T47D (cell line): ENCODE data around the gene YOD1.

Source experiments
- DNase-seq, 2 experiments: peaks; one replicate each; pipeline versions ENCODE4 v3.0.0 to v3.0.0-alpha.2; 2011 to 2012; ENCODE audit warnings: low read depth in 1 of 2, low spot score in 1 of 2
- JUND ChIP-seq: IDR thresholded peaks from 2 replicates; pipeline ENCODE4 v1.6.1; 2012; ENCODE audit warnings: low read depth
- in situ Hi-C: cut with HindIII; loops from 2 replicates; pipeline ENCODE4 v1.10.0; 2016; ENCODE audit warnings: low sequenced_read_pairs, low pct_unique_long_range_greater_than_20kb

The YOD1 gene

DNA sequence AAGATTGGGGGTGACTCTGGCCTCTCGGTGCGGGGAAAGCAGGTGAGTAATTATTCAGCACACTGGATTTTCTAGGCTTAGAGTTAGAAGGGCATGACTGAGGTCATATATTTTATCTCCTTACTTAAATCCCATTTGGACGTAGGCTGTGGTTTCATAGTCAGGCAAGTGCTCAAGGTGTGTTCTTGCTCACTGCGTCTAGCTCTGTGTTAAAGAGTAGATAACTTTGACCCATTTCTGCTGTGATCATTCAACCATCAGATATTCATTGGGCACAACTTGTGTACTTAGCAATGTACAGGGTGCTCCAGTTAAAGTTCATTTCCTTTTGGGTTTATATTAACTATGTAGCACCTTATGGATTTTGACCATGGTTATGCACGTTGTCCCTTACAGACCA lies 16.7 kb upstream of the YOD1 start:
- no peak for TF ChIP-seq JUND

GRCh38 chr1:207067185-207067584 lies 16.2 kb upstream of the YOD1 start:
- TF ChIP-seq JUND: no peak
- in situ Hi-C loops: no loop called here
- DNase-seq: no peak

More for the DNA sequence above, 16.7 kb upstream of the YOD1 start:
- in situ Hi-C loops: no loop called here
- DNase-seq: no peak

GRCh38 chr1:207064561-207064960 lies 13.6 kb upstream of the YOD1 start:
- TF ChIP-seq JUND: no peak
- DNase-seq: no peak
- in situ Hi-C loops: no loop called here

GRCh38 chr1:207063014-207063413 lies 12.0 kb upstream of the YOD1 start:
- DNase-seq: no peak
- in situ Hi-C loops: no loop called here
- no peak for TF ChIP-seq JUND

- TF ChIP-seq JUND: no peak
- DNase-seq: no peak
- in situ Hi-C loops: no loop called here
Observed at GRCh38 chr1:207062058-207062457, 11.1 kb upstream of the YOD1 start.

DNA sequence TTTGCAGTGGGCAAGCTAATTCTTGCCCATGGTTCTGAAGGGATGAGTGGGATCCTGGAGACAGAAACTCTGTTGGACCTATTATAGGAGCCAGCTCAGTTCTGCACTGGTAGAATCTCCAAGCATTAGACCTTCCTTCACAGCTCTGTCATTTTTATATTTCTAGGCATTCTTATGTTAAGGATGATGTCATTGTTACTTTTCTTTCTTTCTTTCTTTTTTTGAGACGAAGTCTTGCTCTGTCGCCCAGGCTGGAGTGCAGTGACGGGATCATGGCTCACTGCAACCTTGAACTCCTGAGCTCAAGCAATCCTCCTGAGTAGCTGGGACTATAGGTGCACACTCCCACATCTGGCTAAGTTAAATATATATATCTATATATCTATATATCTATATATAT lies 9.6 kb upstream of the YOD1 start:
- DNase-seq: no peak
- TF ChIP-seq JUND: no peak
- in situ Hi-C loops: no loop called here

DNA sequence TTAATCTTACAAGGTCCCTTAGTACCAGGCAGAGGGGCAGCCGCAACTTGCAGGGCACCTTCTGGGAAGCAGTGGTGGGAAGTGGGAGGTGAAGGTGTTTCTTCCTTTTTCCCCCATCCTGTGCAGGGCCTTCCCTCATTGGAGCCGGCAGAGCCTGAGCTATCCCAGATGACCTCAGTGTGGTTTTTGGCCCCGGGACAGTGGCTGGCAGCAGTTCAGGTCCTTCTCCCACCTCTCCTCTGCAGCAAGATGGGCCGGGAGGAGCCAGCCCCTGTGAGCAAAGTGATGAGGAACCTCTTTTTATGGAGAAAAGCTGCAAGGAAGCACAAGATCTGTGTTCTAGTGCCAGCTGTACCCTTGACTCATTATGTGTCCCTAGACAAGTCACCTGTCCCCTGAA lies 8.9 kb upstream of the YOD1 start:
- DNase-seq: no peak
- no peak for TF ChIP-seq JUND
- in situ Hi-C loops: no loop called here

DNA sequence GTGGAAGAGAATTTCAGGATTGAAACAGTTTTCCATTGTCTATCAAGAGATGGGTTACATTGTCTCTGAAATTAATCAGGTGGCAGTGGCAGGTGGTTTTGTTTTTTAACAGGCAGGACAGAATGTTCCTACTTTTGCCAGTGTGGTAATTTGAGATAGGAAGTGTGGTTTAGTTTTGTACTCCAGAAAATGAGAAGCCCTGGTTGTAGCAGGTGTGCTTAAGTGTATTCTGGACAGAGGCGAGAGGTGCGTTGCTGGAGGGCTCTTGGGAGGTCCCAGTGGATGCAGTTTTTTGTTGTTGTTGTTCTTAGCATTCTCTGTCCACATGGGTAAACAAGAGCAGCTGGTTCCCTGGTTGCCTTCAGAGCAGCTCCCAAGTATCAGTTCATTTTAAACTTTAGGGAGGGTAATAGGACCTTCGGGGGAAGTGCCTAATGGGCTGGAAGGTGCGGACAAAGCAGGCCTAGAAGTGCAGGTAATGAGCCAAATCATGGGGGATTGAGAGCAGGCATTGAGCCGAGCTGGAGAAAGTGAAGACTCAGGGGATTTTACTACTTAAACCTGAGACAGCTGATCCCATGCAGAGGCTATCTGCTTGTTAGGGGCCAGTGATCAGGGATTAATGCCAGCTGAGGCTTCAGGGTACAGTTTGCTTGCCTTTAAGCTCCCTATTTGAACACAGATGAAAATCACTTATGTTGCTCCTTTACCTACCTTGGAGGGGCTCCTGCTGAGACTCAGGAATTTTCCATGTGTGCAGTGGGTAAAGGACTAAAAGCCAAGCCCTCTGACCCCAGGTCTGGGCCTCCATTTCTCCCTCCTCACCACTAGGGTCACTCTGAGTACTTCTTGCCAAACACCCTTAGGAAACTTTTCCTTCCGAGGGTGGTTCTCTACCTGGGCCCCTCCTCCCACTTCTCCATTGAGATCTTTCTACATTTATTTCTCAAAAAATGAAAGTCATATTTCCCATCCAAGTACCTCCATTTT lies 8.2 kb upstream of the YOD1 start:
- in situ Hi-C loops: no loop called here
- TF ChIP-seq JUND: no peak
- no peak for DNase-seq

DNA sequence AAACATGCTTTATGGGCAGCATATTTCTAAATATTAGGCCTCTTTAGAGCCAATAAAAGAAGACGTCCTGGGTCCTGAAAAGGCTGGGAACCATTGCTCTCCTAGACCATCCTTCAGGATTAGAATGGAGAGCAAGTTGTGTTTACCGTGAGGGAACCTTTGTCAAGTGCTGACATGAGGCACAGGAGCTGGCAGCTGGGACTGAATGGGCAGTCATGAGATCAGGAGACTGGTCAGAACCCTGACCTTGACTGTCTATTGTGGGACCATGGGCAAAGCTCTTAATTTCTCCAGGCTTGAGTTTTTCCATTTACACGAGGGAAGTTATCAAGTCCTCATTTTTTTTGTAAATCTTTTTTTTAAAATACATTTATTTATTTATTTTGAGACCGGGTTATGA lies 7.2 kb upstream of the YOD1 start:
- in situ Hi-C loops: no loop called here
- no peak for DNase-seq
- TF ChIP-seq JUND: no peak

DNA sequence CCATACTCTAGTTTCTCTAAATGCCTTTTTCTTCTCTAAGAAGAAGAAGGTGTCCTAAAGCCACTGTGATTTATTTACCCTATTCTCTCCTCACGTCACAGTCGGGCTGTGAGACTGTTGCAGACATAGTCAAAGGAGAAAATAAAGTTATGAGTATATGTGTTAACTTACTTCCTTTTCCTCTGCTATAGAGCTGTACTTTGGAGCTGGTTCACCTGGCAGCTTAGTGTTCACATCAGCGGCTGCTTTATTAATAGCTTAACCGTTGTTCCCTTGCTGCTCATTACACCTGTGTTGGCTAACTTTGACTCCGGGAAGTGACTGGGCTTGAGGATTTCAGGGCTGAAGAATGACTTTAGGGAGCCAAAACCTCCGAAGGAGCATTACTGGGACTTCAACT lies 5.7 kb upstream of the YOD1 start:
- in situ Hi-C loops: no loop called here
- DNase-seq: no peak
- no peak for TF ChIP-seq JUND

DNA sequence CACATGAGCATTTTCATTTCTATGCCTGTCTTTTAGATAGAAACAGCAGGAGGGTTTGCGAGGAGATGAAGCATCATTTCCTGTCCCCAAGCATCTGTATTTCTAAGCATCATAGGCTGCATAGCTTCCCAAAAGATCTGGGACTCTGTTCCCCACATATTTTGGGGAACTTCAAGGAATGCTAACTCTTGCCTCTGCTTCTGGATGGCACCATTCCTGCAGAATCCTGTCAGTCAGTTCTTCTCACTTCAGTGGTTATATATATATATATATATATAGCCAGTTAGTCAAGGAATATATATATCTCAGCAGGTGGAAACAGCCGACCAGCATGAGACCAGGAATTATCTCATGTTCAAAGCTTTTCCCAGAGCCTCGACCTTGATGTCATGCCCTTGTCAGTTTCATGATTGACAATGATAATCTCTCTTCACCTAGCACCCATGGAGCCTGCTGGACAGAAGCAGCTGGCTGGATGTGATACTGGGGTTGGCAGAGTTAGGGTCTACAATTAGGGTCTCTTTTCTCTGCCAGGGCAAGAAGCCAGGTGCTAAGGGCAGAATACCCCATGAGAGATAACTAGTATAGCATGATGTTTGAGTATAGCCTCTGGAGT lies 4.5 kb upstream of the YOD1 start:
- TF ChIP-seq JUND: no peak
- no peak for DNase-seq
- in situ Hi-C loops: no loop called here

- in situ Hi-C loops: no loop called here
- no peak for TF ChIP-seq JUND
- no peak for DNase-seq
Observed at GRCh38 chr1:207054491-207054890, 3.5 kb upstream of the YOD1 start.
